GM18517 (cell line): Measurements from ENCODE around the gene MELK.
"Not testable (repeated sequence)": the region's sequence is repeated elsewhere in the genome, so short reads cannot be mapped to it uniquely, and the experiment has no call there.

ENCODE experiments used
- ATAC-seq: cut with Tn5 transposase; IDR thresholded peaks from one replicate; pipeline ENCODE4 v1.9.1; 2021; ENCODE audit warnings: mild to moderate bottlenecking, moderate library complexity; ENCODE audit not compliant: unreplicated experiment

The MELK gene

GRCh38 chr9:36572515-36573418 is at the start of gene MELK:
TSS of gene MELK (plus strand) at chr9:36572895. CDS start at chr9:36581682, 8,787 bp downstream.
- ATAC-seq: peak; percentile 64

GRCh38 chr9:36530224-36530623 is 42.5 kb upstream of the MELK start:
- ATAC-seq: no peak

GRCh38 chr9:36532353-36532752 is 40.3 kb upstream of the MELK start:
- ATAC-seq: no peak

GRCh38 chr9:36533726-36534125 is 39.0 kb upstream of the MELK start:
- not testable (repeated sequence) for ATAC-seq

- no peak for ATAC-seq
Observed at GRCh38 chr9:36535107-36535506, 37.6 kb upstream of the MELK start.

GRCh38 chr9:36537861-36538260 is 34.8 kb upstream of the MELK start:
- ATAC-seq: no peak

- no peak for ATAC-seq
Observed at GRCh38 chr9:36542355-36542754, 30.3 kb upstream of the MELK start.

GRCh38 chr9:36543916-36544315 is 28.8 kb upstream of the MELK start:
- ATAC-seq: no peak

- ATAC-seq: no peak
Observed at GRCh38 chr9:36547598-36547997, 25.1 kb upstream of the MELK start.

- ATAC-seq: no peak
Observed at GRCh38 chr9:36548454-36548853, 24.2 kb upstream of the MELK start.

- ATAC-seq: no peak
Observed at GRCh38 chr9:36550135-36550534, 22.6 kb upstream of the MELK start.

GRCh38 chr9:36550631-36551098 is 22.0 kb upstream of the MELK start:
- peak; percentile 77 for ATAC-seq

GRCh38 chr9:36551129-36551528 is 21.6 kb upstream of the MELK start:
- ATAC-seq: no peak

- no peak for ATAC-seq
Observed at GRCh38 chr9:36551910-36552309, 20.8 kb upstream of the MELK start.

- no peak for ATAC-seq
Observed at GRCh38 chr9:36559036-36559695, 13.5 kb upstream of the MELK start.

GRCh38 chr9:36560771-36561170 is 11.9 kb upstream of the MELK start:
- no peak for ATAC-seq

- ATAC-seq: not testable (repeated sequence)
Observed at GRCh38 chr9:36562801-36563200, 9.9 kb upstream of the MELK start.

GRCh38 chr9:36566813-36567221 is 5.9 kb upstream of the MELK start:
- ATAC-seq: no peak

GRCh38 chr9:36568681-36569080 is 4.0 kb upstream of the MELK start:
- ATAC-seq: not testable (repeated sequence)

- no peak for ATAC-seq
Observed at GRCh38 chr9:36571333-36571732, 1.4 kb upstream of the MELK start.

- not testable (repeated sequence) for ATAC-seq
Observed at GRCh38 chr9:36574045-36574444, 1.4 kb downstream of the MELK start.

- ATAC-seq: no peak
Observed at GRCh38 chr9:36575411-36575882, 2.8 kb downstream of the MELK start.
